GOT3 (cell line): ENCODE data around the gene RGS2.
A peak's percentile ranks its signal among the peaks of the same experiment; 100 is the strongest.

ENCODE experiments used
- DNase-seq: peaks from one replicate; lab custom pipeline; 2025; ENCODE audit warnings: mixed read lengths; lab: John Stamatoyannopoulos, UW

Gene RGS2

GRCh38 chr1:192808518-192809306 lies at the start of gene RGS2:
Gene RGS2, plus strand, starts transcription at chr1:192809039. Its CDS starts 33 bp downstream, at chr1:192809072.
- peak; percentile 50 for DNase-seq

- no peak for DNase-seq
Observed at GRCh38 chr1:192759104-192759503, 49.7 kb upstream of the RGS2 start.

- DNase-seq, result no peak
Observed at GRCh38 chr1:192762265-192762664, 46.6 kb upstream of the RGS2 start.

GRCh38 chr1:192763243-192763642 lies 45.6 kb upstream of the RGS2 start:
- DNase-seq, result no peak

GRCh38 chr1:192763756-192764155 lies 45.1 kb upstream of the RGS2 start:
- no peak for DNase-seq

GRCh38 chr1:192764675-192765074 lies 44.2 kb upstream of the RGS2 start:
- no peak for DNase-seq

GRCh38 chr1:192766009-192766625 lies 42.7 kb upstream of the RGS2 start:
- DNase-seq, result no peak

- DNase-seq, result no peak
Observed at GRCh38 chr1:192766876-192767275, 42.0 kb upstream of the RGS2 start.

- no peak for DNase-seq
Observed at GRCh38 chr1:192767798-192768197, 41.0 kb upstream of the RGS2 start.

- DNase-seq, result no peak
Observed at GRCh38 chr1:192768463-192768862, 40.4 kb upstream of the RGS2 start.

GRCh38 chr1:192771341-192771740 lies 37.5 kb upstream of the RGS2 start:
- DNase-seq, result no peak

- DNase-seq, result no peak
Observed at GRCh38 chr1:192775631-192776030, 33.2 kb upstream of the RGS2 start.

GRCh38 chr1:192776206-192776605 lies 32.6 kb upstream of the RGS2 start:
- DNase-seq, result no peak

- no peak for DNase-seq
Observed at GRCh38 chr1:192776998-192777397, 31.8 kb upstream of the RGS2 start.

GRCh38 chr1:192783791-192784190 lies 25.0 kb upstream of the RGS2 start:
- no peak for DNase-seq

- no peak for DNase-seq
Observed at GRCh38 chr1:192784397-192784796, 24.4 kb upstream of the RGS2 start.

- DNase-seq, result no peak
Observed at GRCh38 chr1:192786576-192786975, 22.3 kb upstream of the RGS2 start.

GRCh38 chr1:192787914-192788585 lies 20.8 kb upstream of the RGS2 start:
- no peak for DNase-seq

GRCh38 chr1:192789871-192790270 lies 19.0 kb upstream of the RGS2 start:
- no peak for DNase-seq

GRCh38 chr1:192792628-192793027 lies 16.2 kb upstream of the RGS2 start:
- no peak for DNase-seq

- DNase-seq, result no peak
Observed at GRCh38 chr1:192793983-192794767, 14.7 kb upstream of the RGS2 start.

GRCh38 chr1:192794768-192795035 lies 14.1 kb upstream of the RGS2 start:
- no peak for DNase-seq
